K562 treated with DMSO at 1 percent for 12 hours (cell line): ENCODE measurements around the gene ANG. TPM values are rescaled to one million over a fixed set of nuclear protein-coding genes. Genes with fewer than 3 reads are reported as not detected.

Experiments used
- total RNA-seq: library from RNA; unstranded; fragments of 300-600 nt; gene quantifications from 2 replicates; pipeline ENCODE4 v1.2.3, GENCODE V29; 2022; ENCODE audit not compliant: insufficient read depth

ANG gene
- 4.3 TPM in 1 of 2 replicates, not detected in the other for total RNA-seq

GRCh38 chr14:20688167-20688839 is at the start of gene ANG:
Gene ANG (plus strand): TSS chr14:20688764. CDS start chr14:20693565, 4,801 bp downstream.

DNA sequence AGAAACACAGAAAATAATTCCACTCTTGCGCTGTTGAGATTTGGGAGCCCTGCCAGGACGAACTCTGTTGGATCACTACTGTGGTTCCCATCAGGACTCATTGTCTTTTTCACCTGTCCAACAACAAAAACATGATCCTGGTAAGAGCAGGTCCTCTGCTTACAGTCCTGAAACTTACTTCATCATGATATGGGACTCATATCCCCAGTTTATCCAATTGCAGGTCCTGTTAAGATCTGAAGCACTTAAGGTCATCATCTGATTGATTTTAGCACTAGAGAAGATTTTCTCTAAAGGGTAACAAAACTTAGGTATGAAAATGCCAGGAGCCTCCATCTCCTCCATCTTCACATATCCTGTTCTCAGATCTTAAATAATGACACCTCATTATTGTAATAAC is 47.0 kb upstream of the ANG start, which contains the start of gene OR6S1:
Gene OR6S1, minus strand, starts transcription at position 101 of the 400 bp plus-strand sequence. Its CDS starts 0 bp downstream, at position 101.

GRCh38 chr14:20683891-20684661 is 4.5 kb upstream of the ANG start, which contains the start of gene RNASE4:
Gene RNASE4 (plus strand): TSS chr14:20684560. CDS start chr14:20699372, 14,812 bp downstream.

Other genes with a start within 250 kb of the ANG start
- 41.8 and 42.2 TPM in 2 replicates for gene OSGEP, start 234.0 kb upstream of the ANG start, total RNA-seq
- 116 and 133 TPM in 2 replicates for gene APEX1, start 233.5 kb upstream of the ANG start, total RNA-seq
- 25.8 and 27.5 TPM in 2 replicates for gene PIP4P1, start 227.3 kb upstream of the ANG start, total RNA-seq
- 73.6 and 78.8 TPM in 2 replicates for gene PNP, start 219.4 kb upstream of the ANG start, total RNA-seq
- not detected in 2 replicates for gene RNASE10, start 183.2 kb upstream of the ANG start, total RNA-seq
- gene RNASE9, start 127.7 kb upstream of the ANG start, total RNA-seq = not detected in 2 replicates
- gene RNASE11, start 100.8 kb upstream of the ANG start, total RNA-seq = not detected in 2 replicates
- gene RNASE12, start 97.4 kb upstream of the ANG start, total RNA-seq = not detected in 2 replicates
- gene OR6S1, start 47.1 kb upstream of the ANG start, total RNA-seq = not detected in 2 replicates
- 1.2 and 1.3 TPM in 2 replicates for gene RNASE4, start 4.2 kb upstream of the ANG start, total RNA-seq
- gene EDDM3A, start 57.1 kb downstream of the ANG start, total RNA-seq = not detected in 2 replicates
- not detected in 2 replicates for gene EDDM3B, start 79.6 kb downstream of the ANG start, total RNA-seq
- gene RNASE6, start 92.5 kb downstream of the ANG start, total RNA-seq = 0.78 TPM in 1 of 2 replicates, not detected in the other
- gene RNASE1, start 114.1 kb downstream of the ANG start, total RNA-seq = 23.3 and 24.0 TPM in 2 replicates
- not detected in 2 replicates for gene RNASE3, start 202.6 kb downstream of the ANG start, total RNA-seq